HG03520 (cell line): ENCODE data around the gene TBC1D22A.
"Not testable (repeated sequence)": the region's sequence is repeated elsewhere in the genome, so short reads cannot be mapped to it uniquely, and the experiment has no call there.

Source experiments
- ATAC-seq: cut with Tn5 transposase; IDR thresholded peaks from one replicate; pipeline ENCODE4 v1.9.1; 2021; ENCODE audit warnings: mild to moderate bottlenecking, moderate library complexity; ENCODE audit not compliant: unreplicated experiment

The TBC1D22A gene

GRCh38 chr22:46809153-46809885 is 46.9 kb downstream of the TBC1D22A start:
- no peak for ATAC-seq

GRCh38 chr22:46810856-46811786 is 48.7 kb downstream of the TBC1D22A start:
- ATAC-seq: no peak

- no peak for ATAC-seq
Measured at GRCh38 chr22:46812034-46812605, 49.7 kb downstream of the TBC1D22A start.

- ATAC-seq: no peak
Measured at GRCh38 chr22:46812788-46813187, 50.3 kb downstream of the TBC1D22A start.

- no peak for ATAC-seq
Measured at GRCh38 chr22:46813816-46814597, 51.6 kb downstream of the TBC1D22A start.

- no peak for ATAC-seq
Measured at GRCh38 chr22:46815132-46815531, 52.7 kb downstream of the TBC1D22A start.

GRCh38 chr22:46815559-46815895 is 53.1 kb downstream of the TBC1D22A start:
- ATAC-seq: no peak

GRCh38 chr22:46815896-46816731 is 53.7 kb downstream of the TBC1D22A start:
- no peak for ATAC-seq

GRCh38 chr22:46817390-46817789 is 54.9 kb downstream of the TBC1D22A start:
- not testable (repeated sequence) for ATAC-seq

- no peak for ATAC-seq
Measured at GRCh38 chr22:46823248-46823647, 60.8 kb downstream of the TBC1D22A start.

- ATAC-seq: no peak
Measured at GRCh38 chr22:46823654-46824053, 61.2 kb downstream of the TBC1D22A start.

- no peak for ATAC-seq
Measured at GRCh38 chr22:46824344-46824909, 62.0 kb downstream of the TBC1D22A start.

- ATAC-seq: no peak
Measured at GRCh38 chr22:46824980-46825544, 62.6 kb downstream of the TBC1D22A start.

- no peak for ATAC-seq
Measured at GRCh38 chr22:46826438-46827135, 64.1 kb downstream of the TBC1D22A start.

GRCh38 chr22:46827136-46827780 is 64.8 kb downstream of the TBC1D22A start:
- no peak for ATAC-seq

GRCh38 chr22:46827781-46828180 is 65.3 kb downstream of the TBC1D22A start:
- ATAC-seq: no peak

- no peak for ATAC-seq
Measured at GRCh38 chr22:46828323-46828900, 66.0 kb downstream of the TBC1D22A start.
